Endodermal cell (in vitro differentiated cells): ENCODE measurements around the gene TNNT2. TPM values are rescaled to one million over a fixed set of nuclear protein-coding genes. Genes with fewer than 3 reads are reported as not detected.

Source experiments
- DNase-seq: peaks from one replicate; pipeline ENCODE4 v3.0.0-alpha.2; 2017
- H3K27ac ChIP-seq: 2 replicates; pipeline ENCODE4 v1.5.1; 2013; ENCODE audit warnings: mild to moderate bottlenecking, low read depth, low read length, moderate library complexity
- H3K27me3 ChIP-seq: 2 replicates; pipeline ENCODE4 v1.6.1; 2013; ENCODE audit warnings: mild to moderate bottlenecking, low read length, moderate library complexity; ENCODE audit not compliant: insufficient read depth, control insufficient read depth, poor library complexity, severe bottlenecking
- H3K36me3 ChIP-seq: 2 replicates; pipeline ENCODE4 v1.7.0; 2013; ENCODE audit warnings: mild to moderate bottlenecking, low read length, moderate library complexity; ENCODE audit not compliant: control insufficient read depth, insufficient read depth
- H3K4me1 ChIP-seq: one replicate; pipeline ENCODE4 v1.7.0; 2013; ENCODE audit warnings: low read length; ENCODE audit not compliant: control insufficient read depth, insufficient read depth
- H3K4me3 ChIP-seq: 2 replicates; pipeline ENCODE4 v1.5.1; 2013; ENCODE audit warnings: mild to moderate bottlenecking, low read length, moderate library complexity
- H3K9ac ChIP-seq: 2 replicates; pipeline ENCODE4 v1.6.1; 2013; ENCODE audit warnings: mild to moderate bottlenecking, low read length, moderate library complexity; ENCODE audit not compliant: poor library complexity, severe bottlenecking; ENCODE audit errors: extremely low read depth
- H3K9me3 ChIP-seq: 2 replicates; pipeline ENCODE4 v1.6.1; 2013; ENCODE audit warnings: mild to moderate bottlenecking, low read length, moderate library complexity; ENCODE audit not compliant: control insufficient read depth
- H3K27ac Mint-ChIP-seq: 2 replicates; pipeline ENCODE4 v1.8.0; 2020; ENCODE audit warnings: mixed read lengths
- H3K27me3 Mint-ChIP-seq: 2 replicates; pipeline ENCODE4 v1.8.0; 2021; ENCODE audit warnings: mild to moderate bottlenecking, mixed read lengths; ENCODE audit not compliant: insufficient read depth
- H3K36me3 Mint-ChIP-seq: 2 replicates; pipeline ENCODE4 v1.8.0; 2020; ENCODE audit warnings: low read depth, mixed read lengths
- H3K4me1 Mint-ChIP-seq: 2 replicates; pipeline ENCODE4 v1.8.0; 2020; ENCODE audit warnings: mixed read lengths
- H3K4me3 Mint-ChIP-seq: 2 replicates; pipeline ENCODE4 v1.8.0; 2020; ENCODE audit warnings: mild to moderate bottlenecking, moderate library complexity, mixed read lengths
- H3K9me3 Mint-ChIP-seq: 2 replicates; pipeline ENCODE4 v1.8.0; 2020; ENCODE audit warnings: mild to moderate bottlenecking, mixed read lengths
- WGBS, 2 experiments: methylation state at CpG; one replicate each; pipeline versions ENCODE4 v1.1.5 to v1.1.7; 2013; ENCODE audit warnings: missing lambda C conversion rate in 2 of 2, mixed read lengths in 1 of 2; ENCODE audit not compliant: insufficient coverage in 1 of 2, insufficient read length in 1 of 2; 5-methylcytosine and 5-hydroxymethylcytosine counted together
- total RNA-seq, 2 donors: library from RNA; stranded (reverse); fragmentation: NEBNext Ultra II Directional in 1 of 2; extraction: Animal tissue kit (Norgen Biotek cat#: 25700) in 1 of 2; gene quantifications; 2 replicates in 1 of 2; 3 replicates in 1 of 2; pipeline ENCODE4 v1.2.1, GENCODE V29; 2021
- TF ChIP-seq, protein P1 (sequence below): fragments of 200-600 bp; sonication (generic); conservative IDR thresholded peaks from 2 replicates; pipeline ENCODE4 v1.5.0; 2021; ENCODE audit warnings: antibody characterized with exemption, mild to moderate bottlenecking

The TNNT2 gene
- total RNA-seq, 2 donors from 2014 or later: 0.35 to 0.88 TPM

DNA sequence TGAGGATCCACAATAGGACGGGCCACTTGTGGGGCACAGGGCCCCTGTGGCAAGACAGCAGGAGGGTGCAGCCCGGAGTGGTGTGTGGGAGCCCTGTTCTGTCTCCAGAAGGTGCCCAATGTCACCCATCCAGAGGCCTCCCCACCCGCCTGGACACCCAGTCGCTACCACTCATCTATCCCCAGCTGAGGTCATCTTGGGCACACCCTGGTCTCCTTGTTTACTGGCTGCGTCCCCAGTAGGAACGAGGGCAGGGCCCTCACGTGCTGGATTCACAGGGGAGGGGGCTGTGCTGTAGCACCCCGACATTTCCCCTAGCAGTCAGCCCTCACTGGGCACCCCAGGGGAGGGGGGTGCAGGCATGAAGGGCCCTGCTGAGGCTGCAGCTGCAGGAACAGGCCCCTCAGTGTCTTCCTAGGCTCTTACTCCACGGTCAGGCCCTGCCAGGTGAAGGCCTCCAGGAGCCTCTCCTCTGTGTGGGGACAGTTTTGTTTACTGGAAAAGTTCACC lies 2.3 kb upstream of the TNNT2 start:
- no peak overlapping the region for H3K4me3 ChIP-seq
- Mint-ChIP-seq H3K27me3 (peaks cover 2% of the 10 kb centered on the region), H3K9me3 (no peaks in the 10 kb centered on the region), H3K27ac (no peak overlapping the region), H3K36me3 (no peaks in the 10 kb centered on the region), H3K4me1 (peaks cover 20% of the 10 kb centered on the region), H3K4me3 (no peak overlapping the region)
- WGBS, 2 experiments: 89 to 91% methylated on average over 1 to 9 of the region's 9 CpGs
- no peak overlapping the region for H3K9ac ChIP-seq
- DNase-seq: no peak
- H3K4me1 ChIP-seq: peaks cover 19% of the 10 kb centered on the region
- H3K27me3 ChIP-seq: no peaks in the 10 kb centered on the region
- no peaks in the 10 kb centered on the region for H3K9me3 ChIP-seq
- TF ChIP-seq, protein P1, sequence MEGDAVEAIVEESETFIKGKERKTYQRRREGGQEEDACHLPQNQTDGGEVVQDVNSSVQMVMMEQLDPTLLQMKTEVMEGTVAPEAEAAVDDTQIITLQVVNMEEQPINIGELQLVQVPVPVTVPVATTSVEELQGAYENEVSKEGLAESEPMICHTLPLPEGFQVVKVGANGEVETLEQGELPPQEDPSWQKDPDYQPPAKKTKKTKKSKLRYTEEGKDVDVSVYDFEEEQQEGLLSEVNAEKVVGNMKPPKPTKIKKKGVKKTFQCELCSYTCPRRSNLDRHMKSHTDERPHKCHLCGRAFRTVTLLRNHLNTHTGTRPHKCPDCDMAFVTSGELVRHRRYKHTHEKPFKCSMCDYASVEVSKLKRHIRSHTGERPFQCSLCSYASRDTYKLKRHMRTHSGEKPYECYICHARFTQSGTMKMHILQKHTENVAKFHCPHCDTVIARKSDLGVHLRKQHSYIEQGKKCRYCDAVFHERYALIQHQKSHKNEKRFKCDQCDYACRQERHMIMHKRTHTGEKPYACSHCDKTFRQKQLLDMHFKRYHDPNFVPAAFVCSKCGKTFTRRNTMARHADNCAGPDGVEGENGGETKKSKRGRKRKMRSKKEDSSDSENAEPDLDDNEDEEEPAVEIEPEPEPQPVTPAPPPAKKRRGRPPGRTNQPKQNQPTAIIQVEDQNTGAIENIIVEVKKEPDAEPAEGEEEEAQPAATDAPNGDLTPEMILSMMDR: no peak
- no peak overlapping the region for H3K27ac ChIP-seq
- H3K36me3 ChIP-seq: no peaks in the 10 kb centered on the region

DNA sequence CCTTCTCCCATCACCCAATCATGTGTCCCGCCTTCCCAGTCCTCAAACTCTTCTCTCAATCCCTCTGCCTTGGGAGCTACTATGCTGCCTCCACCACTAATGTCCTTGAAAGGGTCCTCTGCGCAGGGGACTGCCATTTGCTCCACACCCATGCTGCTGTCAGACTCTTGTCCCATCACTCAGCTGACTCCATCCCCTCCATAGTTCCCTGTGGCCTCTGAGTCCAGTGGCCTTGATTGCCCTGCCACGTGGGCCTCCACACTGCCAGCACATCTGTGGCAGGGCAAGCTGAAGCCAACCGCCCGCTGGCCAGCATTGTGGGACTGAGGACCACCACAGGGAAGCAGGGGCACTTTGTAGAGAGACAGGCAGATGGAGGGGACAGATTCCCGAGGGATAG lies 1.3 kb upstream of the TNNT2 start:
- no peak overlapping the region for H3K27ac ChIP-seq
- H3K9ac ChIP-seq: no peak overlapping the region
- DNase-seq: no peak
- Mint-ChIP-seq H3K9me3 (no peaks in the 10 kb centered on the region), H3K27ac (no peak overlapping the region), H3K27me3 (peaks cover 2% of the 10 kb centered on the region), H3K4me3 (no peak overlapping the region), H3K36me3 (no peaks in the 10 kb centered on the region), H3K4me1 (peaks cover 30% of the 10 kb centered on the region)
- H3K9me3 ChIP-seq: no peaks in the 10 kb centered on the region
- no peaks in the 10 kb centered on the region for H3K36me3 ChIP-seq
- peaks cover 24% of the 10 kb centered on the region for H3K4me1 ChIP-seq
- H3K27me3 ChIP-seq: no peaks in the 10 kb centered on the region
- TF ChIP-seq, protein P1: no peak
- 94 to 100% methylated on average over 2 to 6 of the region's 6 CpGs for WGBS, 2 experiments
- H3K4me3 ChIP-seq: no peak overlapping the region

DNA sequence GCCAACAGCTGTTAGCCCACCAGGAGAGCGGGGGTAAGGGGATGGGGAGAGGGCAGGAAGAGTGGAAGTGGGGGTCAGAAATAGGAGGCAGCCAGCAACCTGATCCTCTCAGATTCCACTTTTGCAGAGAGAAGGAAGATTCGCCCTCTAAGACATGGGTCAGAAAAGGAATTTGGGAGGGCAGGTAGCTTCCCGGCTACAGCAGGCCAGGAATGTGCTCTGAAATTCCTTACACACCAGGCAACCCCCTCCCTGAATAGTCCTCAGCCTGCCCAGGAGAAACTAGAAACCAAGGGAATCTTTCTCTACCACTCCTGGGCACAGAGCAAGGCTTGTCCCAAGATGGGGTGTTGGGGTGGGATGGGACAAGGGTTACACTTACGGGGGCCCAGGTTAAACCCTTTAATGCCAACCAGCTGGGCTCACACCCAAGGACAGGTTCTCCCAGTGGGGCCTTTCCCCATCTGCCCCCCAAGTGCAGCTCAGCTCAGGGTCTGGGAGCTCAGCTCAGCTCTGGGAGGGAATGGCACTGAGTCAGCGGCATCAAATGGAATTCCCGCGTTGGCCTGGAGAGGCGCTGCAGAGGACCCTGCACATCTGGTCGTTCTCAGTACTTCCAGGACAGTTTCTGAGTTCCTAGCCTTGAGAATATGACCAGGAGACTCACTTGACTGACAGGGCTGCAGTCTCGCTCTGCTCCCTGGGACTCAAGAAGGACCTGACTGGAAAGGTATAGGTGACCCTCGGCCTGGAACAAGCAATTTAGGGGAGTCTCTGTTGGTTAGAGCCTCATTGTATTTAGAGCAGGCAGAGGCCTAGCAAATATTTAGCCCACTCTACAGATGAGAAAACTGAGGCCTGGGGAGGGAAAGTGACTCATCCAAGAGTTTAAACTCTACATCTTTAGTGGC lies 761 bp downstream of the TNNT2 start:
- H3K9me3 Mint-ChIP-seq: no peaks in the 10 kb centered on the region
- Histone ChIP-seq H3K9ac (peak overlapping the region; percentile 38), H3K36me3 (no peaks in the 10 kb centered on the region), H3K9me3 (no peaks in the 10 kb centered on the region), H3K27me3 (no peaks in the 10 kb centered on the region), H3K4me1 (peaks cover 26% of the 10 kb centered on the region), H3K27ac (peak overlapping the region; percentile 52), H3K4me3 (no peak overlapping the region)
- WGBS, 2 experiments: 13 to 24% methylated on average over 7 to 11 of the region's 11 CpGs
- peaks cover 37% of the 10 kb centered on the region for H3K4me1 Mint-ChIP-seq
- H3K4me3 Mint-ChIP-seq: no peak overlapping the region
- H3K36me3 Mint-ChIP-seq: no peaks in the 10 kb centered on the region
- peak overlapping the region; percentile 96 for H3K27ac Mint-ChIP-seq
- DNase-seq: peak; percentile 96
- TF ChIP-seq, protein P1: peak; percentile 83
- peaks cover 2% of the 10 kb centered on the region for H3K27me3 Mint-ChIP-seq
